Upper lobe of right lung (tissue), 1 donor: ENCODE measurements around the gene ZNF469. TPM values are rescaled to one million over a fixed set of nuclear protein-coding genes. Genes with fewer than 3 reads are reported as not detected.

Source experiments
- ATAC-seq: fragments of 200-7000 bp; cut with Tn5 transposase; one replicate; pipeline ENCODE4 v1.9.1; 2020; ENCODE audit warnings: mild to moderate bottlenecking, moderate library complexity
- DNase-seq: peaks from one replicate; pipeline ENCODE4 v3.0.0-alpha.2; 2020
- H3K27ac ChIP-seq: fragments of 200-600 bp; one replicate; pipeline ENCODE4 v1.8.0; 2022
- H3K27me3 ChIP-seq: fragments of 200-600 bp; one replicate; pipeline ENCODE4 v1.8.0; 2022; ENCODE audit warnings: mild to moderate bottlenecking
- H3K36me3 ChIP-seq: fragments of 200-600 bp; one replicate; pipeline ENCODE4 v1.8.0; 2022
- H3K4me1 ChIP-seq: fragments of 200-600 bp; one replicate; pipeline ENCODE4 v1.8.0; 2022
- H3K4me3 ChIP-seq: fragments of 200-600 bp; one replicate; pipeline ENCODE4 v1.8.0; 2022; ENCODE audit warnings: mild to moderate bottlenecking
- H3K9me3 ChIP-seq: fragments of 200-600 bp; one replicate; pipeline ENCODE4 v1.8.0; 2022
- CTCF ChIP-seq: fragments of 200-600 bp; IDR thresholded peaks from one replicate; pipeline ENCODE4 v1.8.0; 2022; ENCODE audit warnings: antibody characterized with exemption
- intact Hi-C: fragments of 100-400 bp; cut with DNase I; formaldehyde crosslinking; loops from one replicate; pipeline ENCODE4 v1.11.0; 2022
- total RNA-seq: library from RNA; stranded (reverse); fragmentation: NEBNext Ultra II Directional; extraction: Animal tissue kit (Norgen Biotek cat#: 25700); gene quantifications from one replicate; pipeline ENCODE4 v1.2.1, GENCODE V29; 2021
- donor health status: DM: no; HTN: yes; CAD: no; lungs with severe emphysema.

The ZNF469 gene
- total RNA-seq, 1 donor from 2014 or later = 2.1 TPM

GRCh38 chr16:88366704-88367047 is 16.1 kb upstream of the ZNF469 start:
- Histone ChIP-seq H3K27me3 (no peaks in the 10 kb centered on the region), H3K36me3 (no peaks in the 10 kb centered on the region), H3K4me1 (no peaks in the 10 kb centered on the region), H3K4me3 (no peak overlapping the region), H3K27ac (no peak overlapping the region), H3K9me3 (no peaks in the 10 kb centered on the region)
- intact Hi-C loops = no loop called here
- TF ChIP-seq CTCF = no peak
- DNase-seq (no peak), ATAC-seq (no peak)

- H3K4me3 ChIP-seq = no peak overlapping the region
- intact Hi-C loops = no loop called here
- ATAC-seq (no peak), DNase-seq (no peak)
- H3K9me3 ChIP-seq = no peaks in the 10 kb centered on the region
- no peak overlapping the region for H3K27ac ChIP-seq
- H3K4me1 ChIP-seq = no peaks in the 10 kb centered on the region
- no peak for TF ChIP-seq CTCF
- H3K27me3 ChIP-seq = no peaks in the 10 kb centered on the region
- no peaks in the 10 kb centered on the region for H3K36me3 ChIP-seq
Observed at GRCh38 chr16:88367560-88367959, 15.2 kb upstream of the ZNF469 start.

GRCh38 chr16:88368036-88368435 is 14.7 kb upstream of the ZNF469 start:
- TF ChIP-seq CTCF = no peak
- H3K27ac ChIP-seq = no peak overlapping the region

GRCh38 chr16:88368994-88369393 is 13.8 kb upstream of the ZNF469 start:
- ATAC-seq = no peak
- no peak for DNase-seq
- Histone ChIP-seq H3K4me3 (no peak overlapping the region), H3K9me3 (no peaks in the 10 kb centered on the region), H3K4me1 (no peaks in the 10 kb centered on the region), H3K27me3 (no peaks in the 10 kb centered on the region), H3K27ac (no peak overlapping the region), H3K36me3 (no peaks in the 10 kb centered on the region)
- TF ChIP-seq CTCF = no peak
- intact Hi-C loops = no loop called here

More at GRCh38 chr16:88368036-88368435, 14.7 kb upstream of the ZNF469 start:
- H3K9me3 ChIP-seq = no peaks in the 10 kb centered on the region
- H3K36me3 ChIP-seq = no peaks in the 10 kb centered on the region
- no peak for ATAC-seq
- H3K4me1 ChIP-seq = no peaks in the 10 kb centered on the region
- intact Hi-C loops = no loop called here
- H3K27me3 ChIP-seq = no peaks in the 10 kb centered on the region
- DNase-seq = no peak
- H3K4me3 ChIP-seq = no peak overlapping the region

- intact Hi-C loops = no loop called here
- no peaks in the 10 kb centered on the region for H3K9me3 ChIP-seq
- no peak for ATAC-seq
- H3K4me1 ChIP-seq = no peaks in the 10 kb centered on the region
- H3K36me3 ChIP-seq = no peaks in the 10 kb centered on the region
- no peak for TF ChIP-seq CTCF
- no peak for DNase-seq
- no peaks in the 10 kb centered on the region for H3K27me3 ChIP-seq
- H3K27ac ChIP-seq = no peak overlapping the region
- no peak overlapping the region for H3K4me3 ChIP-seq
Observed at GRCh38 chr16:88369447-88370008, 13.2 kb upstream of the ZNF469 start.

- H3K36me3 ChIP-seq = no peaks in the 10 kb centered on the region
- intact Hi-C loops = no loop called here
- ATAC-seq = no peak
- DNase-seq = no peak
- H3K27ac ChIP-seq = no peak overlapping the region
- H3K4me3 ChIP-seq = no peak overlapping the region
- TF ChIP-seq CTCF = no peak
- H3K9me3 ChIP-seq = no peaks in the 10 kb centered on the region
- H3K4me1 ChIP-seq = no peaks in the 10 kb centered on the region
- H3K27me3 ChIP-seq = no peaks in the 10 kb centered on the region
Observed at GRCh38 chr16:88370365-88370764, 12.4 kb upstream of the ZNF469 start.
